Common myeloid progenitor, CD34-positive (primary cell): ENCODE data around the gene CACUL1.

Experiments
- CTCF ChIA-PET: fragments of 350-600 bp; sonication (Branson Sonifier 250); formaldehyde crosslinking; loops from one replicate; lab custom pipeline; 2021; ENCODE audit warnings: antibody characterized with exemption; lab: Charles Lee
- POLR2A ChIA-PET: fragments of 350-600 bp; sonication (Branson Sonifier 250); formaldehyde crosslinking; loops from one replicate; lab custom pipeline; 2021; ENCODE audit warnings: antibody characterized with exemption; lab: Charles Lee
- DNase-seq, 3 donors: peaks; one replicate each; pipeline versions ENCODE4 v3.0.0 to v3.0.0-alpha.2; 2013
- H3K27ac ChIP-seq, 2 experiments: 1 replicate in 1 of 2; 2 replicates in 1 of 2; pipeline ENCODE4 v1.7.0; 2013; ENCODE audit warnings: inconsistent platforms in 2 of 2, low read length in 2 of 2, mild to moderate bottlenecking in 2 of 2, low read depth in 1 of 2, moderate library complexity in 1 of 2; ENCODE audit not compliant: severe bottlenecking in 2 of 2, insufficient read depth in 1 of 2, poor library complexity in 1 of 2
- H3K27me3 ChIP-seq, 5 experiments: replicated peaks in 2 of 5; 1 replicate in 3 of 5; 2 replicates in 2 of 5; pipeline versions ENCODE4 v1.6.1 to v1.7.0; 2013; ENCODE audit warnings: low read length in 4 of 5, mild to moderate bottlenecking in 2 of 5, moderate library complexity in 2 of 5, inconsistent platforms in 1 of 5; ENCODE audit not compliant: insufficient read depth in 5 of 5, control insufficient read depth in 4 of 5
- H3K36me3 ChIP-seq, 4 experiments: 1 replicate in 2 of 4; 2 replicates in 2 of 4; pipeline versions ENCODE4 v1.6.1 to v1.7.0; 2013; ENCODE audit warnings: low read length in 3 of 4, control low read depth in 1 of 4, mild to moderate bottlenecking in 1 of 4; ENCODE audit not compliant: control insufficient read depth in 4 of 4, insufficient read depth in 4 of 4
- H3K4me1 ChIP-seq, 4 experiments: 1 replicate in 3 of 4; 2 replicates in 1 of 4; pipeline versions ENCODE4 v1.6.1 to v1.7.1; 2013; ENCODE audit warnings: low read length in 3 of 4, mild to moderate bottlenecking in 3 of 4, control low read depth in 1 of 4, inconsistent platforms in 1 of 4, moderate library complexity in 1 of 4; ENCODE audit not compliant: control insufficient read depth in 4 of 4, insufficient read depth in 4 of 4; ENCODE audit errors: control extremely low read depth in 1 of 4
- H3K4me3 ChIP-seq, 7 experiments: 1 replicate in 4 of 7; 2 replicates in 3 of 7; pipeline versions ENCODE4 v1.5.1 to v1.7.0; 2013; ENCODE audit warnings: mild to moderate bottlenecking in 7 of 7, low read length in 6 of 7, moderate library complexity in 6 of 7, inconsistent platforms in 2 of 7, low read depth in 2 of 7, control low read depth in 1 of 7; ENCODE audit not compliant: insufficient read depth in 4 of 7, control insufficient read depth in 1 of 7; ENCODE audit errors: extremely low read depth in 1 of 7
- H3K9me3 ChIP-seq, 5 experiments: 1 replicate in 4 of 5; 2 replicates in 1 of 5; pipeline versions ENCODE4 v1.6.1 to v1.7.1; 2013; ENCODE audit warnings: low read length in 4 of 5, mild to moderate bottlenecking in 2 of 5, inconsistent platforms in 1 of 5, low read depth in 1 of 5, moderate library complexity in 1 of 5; ENCODE audit not compliant: control insufficient read depth in 4 of 5, insufficient read depth in 2 of 5; ENCODE audit errors: control extremely low read depth in 1 of 5
- WGBS: methylation state at CpG from one replicate; pipeline ENCODE4 v1.1.5; 2013; ENCODE audit not compliant: insufficient coverage; 5-methylcytosine and 5-hydroxymethylcytosine counted together

CACUL1 gene

DNA sequence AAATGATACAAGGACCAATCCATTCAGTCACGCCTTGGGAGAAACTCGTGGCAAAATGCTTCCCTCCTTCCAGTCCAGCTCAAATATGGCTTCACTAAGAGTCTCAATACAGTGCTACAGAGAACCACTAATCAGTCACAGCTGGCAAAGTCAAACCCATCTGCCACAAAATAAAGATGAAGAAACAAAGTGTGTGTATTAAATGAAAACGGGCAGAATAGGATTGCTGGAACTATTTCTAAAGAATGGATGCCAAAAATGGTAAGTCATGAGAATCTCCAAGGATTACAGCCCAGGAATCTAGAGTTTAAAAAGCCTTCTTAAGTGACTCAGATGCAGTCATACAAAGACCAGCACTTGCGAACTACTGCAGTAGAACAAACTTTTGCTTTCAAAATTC, 61.9 kb downstream of the CACUL1 start:
- 94% methylated on average over 2 of the region's 4 CpGs for WGBS
- no peak overlapping the region for H3K4me3 ChIP-seq
- POLR2A ChIA-PET = interaction anchor here (0.7 to 0.9 kb wide), 3 partner anchors 24 to 1663 kb away, joined by 3 read pairs; no protein-coding TSS in a partner anchor

DNA sequence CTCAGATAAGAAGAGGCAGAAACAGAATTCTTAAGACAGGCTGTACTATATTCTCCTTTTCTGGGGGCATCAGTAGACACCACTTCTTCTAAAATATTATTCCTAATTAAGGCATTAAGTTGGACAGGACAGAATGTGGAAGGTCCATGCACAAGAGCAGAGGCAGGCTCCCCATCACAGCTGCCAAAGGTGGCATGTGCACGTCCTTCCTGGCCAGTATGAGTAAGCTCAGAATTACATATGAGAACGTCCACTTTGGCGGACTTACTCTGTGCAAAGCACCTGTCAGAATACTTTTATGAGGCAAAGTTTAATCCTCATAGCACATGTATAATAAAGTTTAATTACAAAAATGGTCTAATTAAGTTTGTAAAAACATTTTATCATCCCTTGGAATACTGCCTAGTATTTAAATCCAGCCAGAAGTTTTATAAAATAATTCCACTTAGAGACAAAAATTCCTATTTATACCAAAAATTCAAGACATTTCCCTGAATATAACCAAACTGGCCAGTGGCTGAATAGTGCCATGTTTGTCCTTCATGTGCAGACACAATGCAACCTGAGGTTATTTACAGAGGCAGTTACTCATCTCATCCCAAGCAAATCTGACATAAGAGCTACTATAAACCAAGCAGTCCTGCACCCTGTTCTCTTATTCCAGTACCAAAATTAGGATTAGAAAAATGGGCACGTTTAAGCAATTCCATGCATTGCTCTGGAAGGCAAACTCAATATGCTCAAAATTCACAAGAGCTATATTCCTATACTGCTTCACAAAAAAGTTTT, 65.5 kb downstream of the CACUL1 start:
- ChIA-PET CTCF (no interaction called here), POLR2A (no interaction called here)
- H3K27me3 ChIP-seq = no peaks in the 10 kb centered on the region
- no peaks in the 10 kb centered on the region for H3K4me1 ChIP-seq
- no peak overlapping the region for H3K4me3 ChIP-seq
- DNase-seq = no peak
- WGBS = 100% methylated on average over 2 of the region's 4 CpGs
- no peak overlapping the region for H3K27ac ChIP-seq
- peaks cover 4 to 58% (median 40%) of the 10 kb centered on the region in 4 experiments for H3K36me3 ChIP-seq
- H3K9me3 ChIP-seq = no peaks in the 10 kb centered on the region

More for the DNA sequence above, 61.9 kb downstream of the CACUL1 start:
- H3K4me1 ChIP-seq = no peaks in the 10 kb centered on the region
- H3K36me3 ChIP-seq = peaks cover 0 to 33% (median 19%) of the 10 kb centered on the region in 4 experiments
- H3K27ac ChIP-seq = no peak overlapping the region
- H3K9me3 ChIP-seq = no peaks in the 10 kb centered on the region
- CTCF ChIA-PET = interaction anchor here (0.8 kb wide), 1 partner anchor 108 kb away, joined by 4 read pairs; no protein-coding TSS in a partner anchor
- H3K27me3 ChIP-seq = no peaks in the 10 kb centered on the region
- DNase-seq = no peak

DNA sequence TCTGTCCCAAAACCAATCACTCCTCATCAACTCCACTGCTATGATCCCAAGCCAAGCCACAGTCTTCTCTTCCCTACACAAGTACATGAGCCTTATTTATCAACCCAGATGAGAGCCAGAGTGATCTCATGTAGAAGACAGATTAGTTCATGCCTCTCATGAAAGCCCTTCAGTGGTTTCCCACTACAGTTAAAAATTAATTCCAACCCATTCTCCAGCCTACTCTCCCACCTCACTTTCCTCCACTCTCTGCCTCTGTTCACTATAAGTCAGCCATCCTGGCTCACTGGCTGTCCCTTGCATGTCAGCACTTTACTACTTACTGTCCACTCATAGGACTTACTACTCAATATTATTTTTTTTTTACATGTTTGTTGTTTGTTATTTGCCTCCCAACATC, 67.3 kb downstream of the CACUL1 start:
- no peaks in the 10 kb centered on the region for H3K9me3 ChIP-seq
- ChIA-PET CTCF (interaction anchor here (1.2 kb wide), 1 partner anchor 14 kb away, joined by 4 read pairs; no protein-coding TSS in a partner anchor), POLR2A (no interaction called here)
- no peaks in the 10 kb centered on the region for H3K27me3 ChIP-seq
- H3K4me3 ChIP-seq = no peak overlapping the region
- H3K4me1 ChIP-seq = no peaks in the 10 kb centered on the region
- no peak for DNase-seq
- H3K36me3 ChIP-seq = peaks cover 12 to 68% (median 45%) of the 10 kb centered on the region in 4 experiments
- no peak overlapping the region for H3K27ac ChIP-seq

DNA sequence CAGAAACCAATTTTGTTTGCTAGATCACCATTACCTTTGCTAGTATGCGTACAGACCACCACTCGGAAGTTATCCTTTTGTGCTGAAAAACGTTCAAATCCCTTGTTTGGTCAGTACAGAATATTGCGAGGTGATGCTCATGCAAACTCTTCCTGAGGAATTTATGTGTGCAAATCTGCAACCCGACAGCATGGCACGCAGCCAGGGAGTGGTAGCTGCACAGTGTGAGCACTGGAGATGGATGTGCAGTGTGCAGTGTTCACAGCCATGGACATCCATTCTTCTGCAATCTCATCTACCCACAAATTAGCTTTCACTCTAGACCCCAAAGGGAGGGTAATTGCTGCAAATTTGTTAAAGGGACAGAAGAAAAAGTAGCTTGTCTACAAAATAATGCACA, 72.2 kb downstream of the CACUL1 start:
- POLR2A ChIA-PET = no interaction called here
- Histone ChIP-seq H3K27ac (no peak overlapping the region), H3K4me1 (no peaks in the 10 kb centered on the region), H3K4me3 (no peak overlapping the region), H3K9me3 (no peaks in the 10 kb centered on the region), H3K36me3 (peaks cover 18 to 54% (median 39%) of the 10 kb centered on the region in 4 experiments), H3K27me3 (no peaks in the 10 kb centered on the region)
- 90% methylated on average over 5 of the region's 6 CpGs for WGBS
- CTCF ChIA-PET = interaction anchor here (1.0 kb wide), 1 partner anchor 10 kb away, joined by 4 read pairs; no protein-coding TSS in a partner anchor
- DNase-seq = no peak

DNA sequence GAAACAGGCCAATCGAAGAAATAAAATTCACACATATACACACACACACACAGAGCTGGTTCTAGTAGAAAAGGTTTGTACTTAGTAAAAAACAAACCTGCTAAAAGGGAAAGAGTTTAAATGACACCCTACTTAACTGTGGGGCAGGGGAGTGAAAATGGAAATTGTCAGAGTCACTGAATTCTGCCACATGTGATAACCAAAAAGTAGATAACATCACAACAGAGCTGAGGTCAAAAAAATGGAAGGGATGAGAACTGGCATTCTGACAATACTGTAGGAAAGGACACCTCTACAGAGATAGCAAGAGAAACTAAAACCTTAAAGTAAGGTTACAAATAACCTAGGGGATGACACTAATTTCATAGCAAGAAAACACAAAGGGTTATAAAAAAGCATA, 74.6 kb downstream of the CACUL1 start:
- peaks cover 10 to 33% (median 27%) of the 10 kb centered on the region in 4 experiments for H3K36me3 ChIP-seq
- no peak overlapping the region for H3K4me3 ChIP-seq
- H3K4me1 ChIP-seq = no peaks in the 10 kb centered on the region
- WGBS = no CpG with 5 or more reads among the region's 1 CpG
- no peak for DNase-seq
- no peaks in the 10 kb centered on the region for H3K9me3 ChIP-seq
- no peaks in the 10 kb centered on the region for H3K27me3 ChIP-seq
- POLR2A ChIA-PET = no interaction called here
- H3K27ac ChIP-seq = no peak overlapping the region
- CTCF ChIA-PET = no interaction called here

DNA sequence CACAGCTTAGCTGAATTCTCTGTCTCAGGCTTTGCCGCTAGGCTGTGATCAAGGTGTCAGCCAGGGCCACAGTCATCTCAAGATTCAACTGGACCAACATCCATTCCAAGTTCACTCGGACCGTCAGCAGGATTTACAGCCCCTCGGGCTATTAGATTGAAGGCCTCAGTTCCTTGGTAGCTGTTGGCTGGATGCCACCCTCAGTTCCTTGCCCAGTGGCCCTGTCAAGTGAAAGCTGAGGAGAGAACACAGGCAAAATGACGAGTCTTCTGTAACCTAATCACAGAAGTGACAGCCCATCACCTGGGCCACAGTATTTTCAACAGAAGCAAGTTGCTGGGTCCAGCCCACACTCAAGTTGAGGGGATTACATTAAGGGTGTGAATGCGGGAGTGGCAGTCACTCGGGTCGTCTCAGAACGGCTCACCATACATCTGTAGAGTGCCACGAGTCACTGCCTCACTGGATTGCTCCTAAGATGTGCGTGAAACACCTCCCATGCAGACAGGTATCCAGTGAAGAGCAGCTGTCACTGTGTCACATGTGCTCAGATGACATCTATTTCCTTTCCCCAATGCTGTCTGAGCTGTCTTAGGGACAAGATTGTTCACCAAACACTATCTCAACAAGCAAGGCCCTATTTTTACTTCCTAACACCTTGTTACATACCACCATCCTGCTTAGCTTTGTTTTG, 80.4 kb downstream of the CACUL1 start:
- no peak for DNase-seq
- Histone ChIP-seq H3K4me3 (no peak overlapping the region), H3K9me3 (no peaks in the 10 kb centered on the region), H3K27ac (no peak overlapping the region), H3K36me3 (peaks cover 0 to 5% (median 3%) of the 10 kb centered on the region in 4 experiments), H3K4me1 (peaks cover 0 to 14% (median 10%) of the 10 kb centered on the region in 4 experiments), H3K27me3 (peaks cover 0 to 27% (median 2%) of the 10 kb centered on the region in 5 experiments)
- POLR2A ChIA-PET = no interaction called here
- 99% methylated on average over 5 of the region's 11 CpGs for WGBS
- CTCF ChIA-PET = interaction anchor here (0.8 kb wide), 1 partner anchor 10 kb away, joined by 3 read pairs; no protein-coding TSS in a partner anchor
